ENCODE measurements around the gene IQUB.
A peak's percentile ranks its signal among the peaks of the same experiment; 100 is the strongest.

DNA sequence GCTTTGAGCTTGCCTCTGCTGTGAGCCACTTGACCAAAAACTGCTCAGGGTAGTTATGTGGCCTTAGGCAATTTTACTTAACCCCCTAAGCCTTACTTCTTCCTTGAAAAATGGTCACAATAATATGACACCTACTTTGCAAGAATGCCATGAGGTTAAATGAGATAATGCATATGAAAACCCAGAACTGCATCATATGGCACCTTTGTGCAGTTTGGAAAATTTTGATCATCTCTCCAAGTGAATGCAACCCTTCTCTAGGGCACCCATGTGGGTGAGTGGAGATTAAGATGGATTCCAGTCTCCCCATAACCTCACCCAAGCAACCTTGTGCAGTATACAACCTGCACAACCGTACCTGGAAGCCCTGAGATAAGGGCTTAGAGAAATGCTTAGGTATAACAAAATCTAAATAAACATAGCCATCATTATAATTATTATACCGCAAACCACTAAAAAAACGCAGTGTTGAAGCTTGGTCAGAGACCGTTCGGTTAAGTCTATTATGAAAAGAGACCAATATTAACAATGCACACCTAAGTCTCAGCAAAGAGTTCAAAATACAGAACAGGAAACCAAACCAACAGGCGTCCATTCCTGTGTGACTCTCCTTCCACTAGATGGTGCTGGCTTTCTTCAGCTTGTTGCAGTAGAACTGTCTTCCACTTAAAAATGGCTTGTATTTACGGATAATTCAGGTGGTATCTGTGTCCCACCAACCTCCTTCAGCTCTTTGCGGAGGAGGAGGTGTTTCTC, 46.2 kb upstream of the IQUB start:
- no peak for TF ChIP-seq ZFX (IDR thresholded peaks at IDR 0.05; ENCODE audit: borderline replicate concordance)
- TF ChIP-seq, protein P1, sequence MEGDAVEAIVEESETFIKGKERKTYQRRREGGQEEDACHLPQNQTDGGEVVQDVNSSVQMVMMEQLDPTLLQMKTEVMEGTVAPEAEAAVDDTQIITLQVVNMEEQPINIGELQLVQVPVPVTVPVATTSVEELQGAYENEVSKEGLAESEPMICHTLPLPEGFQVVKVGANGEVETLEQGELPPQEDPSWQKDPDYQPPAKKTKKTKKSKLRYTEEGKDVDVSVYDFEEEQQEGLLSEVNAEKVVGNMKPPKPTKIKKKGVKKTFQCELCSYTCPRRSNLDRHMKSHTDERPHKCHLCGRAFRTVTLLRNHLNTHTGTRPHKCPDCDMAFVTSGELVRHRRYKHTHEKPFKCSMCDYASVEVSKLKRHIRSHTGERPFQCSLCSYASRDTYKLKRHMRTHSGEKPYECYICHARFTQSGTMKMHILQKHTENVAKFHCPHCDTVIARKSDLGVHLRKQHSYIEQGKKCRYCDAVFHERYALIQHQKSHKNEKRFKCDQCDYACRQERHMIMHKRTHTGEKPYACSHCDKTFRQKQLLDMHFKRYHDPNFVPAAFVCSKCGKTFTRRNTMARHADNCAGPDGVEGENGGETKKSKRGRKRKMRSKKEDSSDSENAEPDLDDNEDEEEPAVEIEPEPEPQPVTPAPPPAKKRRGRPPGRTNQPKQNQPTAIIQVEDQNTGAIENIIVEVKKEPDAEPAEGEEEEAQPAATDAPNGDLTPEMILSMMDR (IDR thresholded peaks at IDR 0.05): peak; percentile 99

Data from 22Rv1 (cell line).